GM18505 (cell line): ENCODE data around the gene LMX1A.

Experiments used
- ATAC-seq: cut with Tn5 transposase; IDR thresholded peaks from one replicate; pipeline ENCODE4 v1.9.1; 2021; ENCODE audit not compliant: unreplicated experiment
- POLR2A ChIP-seq: IDR thresholded peaks from 4 replicates; pipeline ENCODE4 v1.6.1; 2011; ENCODE audit warnings: borderline replicate concordance; ENCODE audit not compliant: insufficient read depth, insufficient read length; ENCODE audit errors: extremely low read depth

Gene LMX1A

GRCh38 chr1:165327538-165327937 is 29.0 kb downstream of the LMX1A start:
- no peak for ATAC-seq
- TF ChIP-seq POLR2A: no peak

GRCh38 chr1:165325460-165326203 is 30.9 kb downstream of the LMX1A start:
- ATAC-seq: no peak
- no peak for TF ChIP-seq POLR2A

GRCh38 chr1:165324050-165324449 is 32.5 kb downstream of the LMX1A start:
- TF ChIP-seq POLR2A: no peak

GRCh38 chr1:165317612-165318011 is 38.9 kb downstream of the LMX1A start:
- ATAC-seq: no peak
- TF ChIP-seq POLR2A: no peak

More at GRCh38 chr1:165324050-165324449, 32.5 kb downstream of the LMX1A start:
- no peak for ATAC-seq

GRCh38 chr1:165316153-165316772 is 40.3 kb downstream of the LMX1A start:
- no peak for TF ChIP-seq POLR2A
- ATAC-seq: no peak

GRCh38 chr1:165315481-165315880 is 41.0 kb downstream of the LMX1A start:
- ATAC-seq: no peak
- TF ChIP-seq POLR2A: no peak

DNA sequence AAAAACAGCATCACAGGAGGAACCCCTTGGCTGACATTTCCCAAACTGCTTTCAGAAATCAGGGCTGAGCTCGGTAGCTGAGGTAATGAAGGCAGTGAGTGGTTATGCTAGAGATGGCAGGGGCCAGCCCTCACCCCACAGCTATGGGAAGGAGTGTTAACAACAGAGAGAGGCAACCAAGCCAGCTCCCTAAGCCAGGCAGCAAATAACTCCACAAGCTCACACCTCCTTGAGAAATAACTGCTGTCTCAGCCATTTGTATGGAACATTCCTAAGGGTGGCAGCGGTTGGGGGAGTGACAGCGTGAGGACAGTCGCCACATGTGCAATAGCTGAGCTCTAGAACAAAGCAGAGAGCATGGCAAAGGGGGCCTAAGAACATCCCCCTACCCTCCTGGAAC is 42.6 kb downstream of the LMX1A start:
- no peak for ATAC-seq
- TF ChIP-seq POLR2A: no peak

GRCh38 chr1:165312591-165312990 is 43.9 kb downstream of the LMX1A start:
- ATAC-seq: no peak

GRCh38 chr1:165306543-165307434 is 49.7 kb downstream of the LMX1A start:
- no peak for ATAC-seq
- TF ChIP-seq POLR2A: no peak

More at GRCh38 chr1:165312591-165312990, 43.9 kb downstream of the LMX1A start:
- TF ChIP-seq POLR2A: no peak

DNA sequence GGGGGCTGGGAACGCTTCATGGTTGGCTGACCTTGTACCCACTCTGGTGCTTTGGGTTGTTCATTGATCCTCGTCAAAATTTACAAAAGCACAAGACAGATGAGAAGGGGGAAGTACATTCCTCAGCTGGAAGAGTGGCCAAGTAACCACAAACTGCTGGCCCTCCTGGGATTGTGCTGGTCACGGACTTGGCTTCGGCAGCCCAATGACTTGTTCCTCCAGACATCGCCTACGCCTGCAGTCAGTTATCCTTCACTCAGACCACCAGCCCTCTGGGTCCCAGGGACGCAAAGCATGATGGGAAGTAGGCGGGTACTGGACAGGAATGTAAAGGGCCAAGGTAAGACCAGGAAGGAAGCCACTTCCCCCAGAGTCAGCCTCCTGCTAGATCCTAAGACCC is 53.1 kb downstream of the LMX1A start:
- TF ChIP-seq POLR2A: no peak
- no peak for ATAC-seq

GRCh38 chr1:165300400-165300903 is 56.1 kb downstream of the LMX1A start:
- no peak for TF ChIP-seq POLR2A

GRCh38 chr1:165298203-165298820 is 58.2 kb downstream of the LMX1A start:
- TF ChIP-seq POLR2A: no peak
- no peak for ATAC-seq

More at GRCh38 chr1:165300400-165300903, 56.1 kb downstream of the LMX1A start:
- no peak for ATAC-seq

- TF ChIP-seq POLR2A: no peak
- ATAC-seq: no peak
Observed at GRCh38 chr1:165296205-165296604, 60.3 kb downstream of the LMX1A start.

- no peak for ATAC-seq
- no peak for TF ChIP-seq POLR2A
Observed at GRCh38 chr1:165290148-165290547, 66.4 kb downstream of the LMX1A start.

- no peak for TF ChIP-seq POLR2A
- no peak for ATAC-seq
Observed at GRCh38 chr1:165289556-165289955, 67.0 kb downstream of the LMX1A start.
